Measurements from ENCODE around the gene ACTL8. TPM values are rescaled to one million over a fixed set of nuclear protein-coding genes. Genes with fewer than 3 reads are reported as not detected.
A peak's percentile ranks its signal among the peaks of the same experiment; 100 is the strongest.

Gene ACTL8
- polyA plus RNA-seq, 2 of the 4 experiments (the other 2 are of a cell fraction): 0.30 to 1.3 TPM

DNA sequence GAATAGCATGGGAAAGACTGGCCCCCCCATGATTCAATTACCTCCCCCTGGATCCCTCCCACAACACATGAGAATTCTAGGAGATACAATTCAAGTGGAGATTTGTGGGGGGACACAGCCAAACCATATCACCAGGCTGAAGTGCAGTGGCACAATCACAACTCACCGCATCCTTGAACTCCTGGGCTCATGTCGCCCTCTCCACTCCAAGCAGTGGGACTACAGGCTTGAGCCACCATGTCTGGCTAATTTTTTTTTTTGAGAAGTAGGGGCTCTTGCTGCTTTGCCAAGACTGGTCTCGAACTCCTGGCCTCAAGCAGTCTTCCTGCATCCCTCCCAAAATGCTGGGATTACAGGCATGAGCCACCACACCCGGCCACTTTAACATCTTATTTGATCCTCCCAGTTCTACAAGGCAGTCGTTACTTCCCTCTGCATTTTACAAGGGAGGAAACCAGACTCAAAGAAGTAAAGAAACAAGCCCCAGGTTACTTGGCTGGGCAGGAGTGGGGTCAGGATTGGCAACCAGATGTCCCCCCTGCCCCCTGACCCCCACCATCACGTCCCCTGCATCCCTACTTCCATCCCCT lies 26.9 kb upstream of the ACTL8 start:
- CTCF ChIA-PET: no interaction called here
- ATAC-seq: peak in 1 of 2 experiments; percentile 49; a peak in 1 of 6 replicates
- no peak for TF ChIP-seq ZC3H11A (IDR thresholded peaks at IDR 0.05)
- TF ChIP-seq CHD2 (IDR thresholded peaks at IDR 0.05; ENCODE audit: low read length, partially characterized antibody): no peak
- no peak for TF ChIP-seq HOXB5 (CRISPR knock-in tag; IDR thresholded peaks at IDR 0.05)

DNA sequence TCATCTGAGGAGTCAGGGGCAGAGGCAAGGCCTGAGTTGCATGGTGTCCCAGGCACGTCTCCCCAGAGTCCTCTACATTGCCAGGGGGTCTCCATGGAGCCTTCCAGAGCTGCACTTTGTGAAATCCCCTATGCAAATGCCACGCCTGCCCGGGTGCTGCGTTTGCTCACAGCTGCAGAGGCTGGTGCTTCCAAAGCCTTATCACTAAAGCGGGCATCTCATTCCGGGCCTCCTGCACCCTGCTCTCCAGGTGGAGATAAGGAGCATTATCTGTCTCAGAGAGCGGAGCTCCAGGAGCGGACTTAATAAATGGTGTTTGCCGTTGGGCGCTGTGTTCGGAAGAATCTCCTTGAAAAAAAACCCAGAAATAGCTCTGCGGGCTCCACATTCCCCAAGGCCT lies 25.9 kb upstream of the ACTL8 start:
- Histone ChIP-seq H3K4me3 (no peak overlapping the region), H3K4me2 (no peak overlapping the region), H3K27ac (no peak overlapping the region), H3K9me3 (no peaks in the 10 kb centered on the region), H3K4me1 (no peaks in the 10 kb centered on the region)
- 87% methylated on average over 8 of the region's 12 CpGs for WGBS (ENCODE audit: missing lambda C conversion rate)
- ATAC-seq (no peak), DNase-seq (ENCODE audit: low read depth in 1 of 2, low spot score in 1 of 2) (no peak), FAIRE-seq (no peak)
- POLR2A ChIA-PET: no interaction called here
- TF ChIP-seq ZFP36 (IDR thresholded peaks at IDR 0.05; ENCODE audit: borderline replicate concordance, partially characterized antibody) (no peak), CBX8 (IDR thresholded peaks at IDR 0.05) (no peak)
- CTCF ChIA-PET: no interaction called here

More for the DNA sequence above, 26.9 kb upstream of the ACTL8 start:
- H3K4me1 ChIP-seq: no peaks in the 10 kb centered on the region
- no peaks in the 10 kb centered on the region for H3K9me3 ChIP-seq
- no peak overlapping the region for H3K4me2 ChIP-seq
- no peak for FAIRE-seq
- H3K4me3 ChIP-seq: no peak overlapping the region
- WGBS (ENCODE audit: missing lambda C conversion rate): 36% methylated on average over 5 of the region's 6 CpGs
- POLR2A ChIA-PET: no interaction called here
- DNase-seq (ENCODE audit: low read depth in 1 of 2, low spot score in 1 of 2): peak in 1 of 2 experiments; percentile 8
- H3K27ac ChIP-seq: no peak overlapping the region

DNA sequence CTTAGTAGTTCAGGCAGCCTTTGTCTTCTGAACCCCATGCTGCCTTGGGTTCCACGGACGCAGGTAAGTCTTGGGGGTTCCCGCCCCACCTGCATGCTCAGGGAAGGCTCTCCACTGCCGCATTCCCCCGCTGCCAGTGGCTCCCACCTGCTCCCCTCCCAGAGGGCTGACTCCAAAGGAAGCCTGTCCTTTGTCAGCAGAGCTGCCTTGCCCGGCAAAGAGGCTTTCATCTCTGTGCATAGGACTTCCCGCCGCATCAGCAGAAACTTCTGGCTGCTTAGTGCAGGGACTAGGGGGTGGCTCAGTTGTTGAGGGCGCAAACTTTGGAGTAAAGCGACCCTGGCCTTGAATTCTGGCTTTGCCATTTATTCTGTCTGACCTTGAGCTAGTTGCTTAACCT lies 25.2 kb upstream of the ACTL8 start:
- WGBS (ENCODE audit: missing lambda C conversion rate): 67% methylated on average over 8 of the region's 10 CpGs
- FAIRE-seq: no peak
- no peaks in the 10 kb centered on the region for H3K4me1 ChIP-seq
- H3K27ac ChIP-seq: no peak overlapping the region
- ChIA-PET POLR2A (no interaction called here), CTCF (no interaction called here)
- no peak overlapping the region for H3K4me2 ChIP-seq
- ATAC-seq: no peak
- DNase-seq (ENCODE audit: low read depth in 1 of 2, low spot score in 1 of 2): no peak
- no peak overlapping the region for H3K4me3 ChIP-seq
- peak; percentile 50 for TF ChIP-seq MAFK (IDR thresholded peaks at IDR 0.05; ENCODE audit: partially characterized antibody)
- TF ChIP-seq HOXB5 (CRISPR knock-in tag; IDR thresholded peaks at IDR 0.05): no peak
- no peak for TF ChIP-seq RCOR1 (IDR thresholded peaks at IDR 0.05; ENCODE audit: low read depth, low read length)
- no peaks in the 10 kb centered on the region for H3K9me3 ChIP-seq

DNA sequence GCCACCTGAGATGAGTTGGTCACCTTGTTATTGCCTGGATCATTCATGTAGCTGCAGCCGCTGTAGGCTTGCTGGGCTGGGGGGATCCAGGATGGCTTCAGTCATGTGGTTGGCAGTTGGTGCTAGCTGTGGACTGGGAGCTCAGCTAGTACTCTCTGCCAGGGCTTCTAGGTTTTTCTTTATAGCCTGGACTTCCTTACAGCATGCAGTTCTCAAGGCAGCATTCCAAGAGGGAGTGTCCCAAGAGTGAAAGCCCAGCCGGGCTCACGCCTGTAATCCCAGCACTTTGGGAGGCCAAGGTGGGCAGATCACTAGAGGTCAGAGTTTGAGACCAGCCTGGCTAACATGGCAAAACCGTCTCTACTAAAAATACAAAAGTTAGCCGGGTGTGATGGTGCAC lies 23.7 kb upstream of the ACTL8 start:
- ChIA-PET POLR2A (no interaction called here), CTCF (no interaction called here)
- H3K4me2 ChIP-seq: no peak overlapping the region
- TF ChIP-seq, protein P1, sequence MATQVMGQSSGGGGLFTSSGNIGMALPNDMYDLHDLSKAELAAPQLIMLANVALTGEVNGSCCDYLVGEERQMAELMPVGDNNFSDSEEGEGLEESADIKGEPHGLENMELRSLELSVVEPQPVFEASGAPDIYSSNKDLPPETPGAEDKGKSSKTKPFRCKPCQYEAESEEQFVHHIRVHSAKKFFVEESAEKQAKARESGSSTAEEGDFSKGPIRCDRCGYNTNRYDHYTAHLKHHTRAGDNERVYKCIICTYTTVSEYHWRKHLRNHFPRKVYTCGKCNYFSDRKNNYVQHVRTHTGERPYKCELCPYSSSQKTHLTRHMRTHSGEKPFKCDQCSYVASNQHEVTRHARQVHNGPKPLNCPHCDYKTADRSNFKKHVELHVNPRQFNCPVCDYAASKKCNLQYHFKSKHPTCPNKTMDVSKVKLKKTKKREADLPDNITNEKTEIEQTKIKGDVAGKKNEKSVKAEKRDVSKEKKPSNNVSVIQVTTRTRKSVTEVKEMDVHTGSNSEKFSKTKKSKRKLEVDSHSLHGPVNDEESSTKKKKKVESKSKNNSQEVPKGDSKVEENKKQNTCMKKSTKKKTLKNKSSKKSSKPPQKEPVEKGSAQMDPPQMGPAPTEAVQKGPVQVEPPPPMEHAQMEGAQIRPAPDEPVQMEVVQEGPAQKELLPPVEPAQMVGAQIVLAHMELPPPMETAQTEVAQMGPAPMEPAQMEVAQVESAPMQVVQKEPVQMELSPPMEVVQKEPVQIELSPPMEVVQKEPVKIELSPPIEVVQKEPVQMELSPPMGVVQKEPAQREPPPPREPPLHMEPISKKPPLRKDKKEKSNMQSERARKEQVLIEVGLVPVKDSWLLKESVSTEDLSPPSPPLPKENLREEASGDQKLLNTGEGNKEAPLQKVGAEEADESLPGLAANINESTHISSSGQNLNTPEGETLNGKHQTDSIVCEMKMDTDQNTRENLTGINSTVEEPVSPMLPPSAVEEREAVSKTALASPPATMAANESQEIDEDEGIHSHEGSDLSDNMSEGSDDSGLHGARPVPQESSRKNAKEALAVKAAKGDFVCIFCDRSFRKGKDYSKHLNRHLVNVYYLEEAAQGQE (IDR thresholded peaks at IDR 0.05): no peak
- TF ChIP-seq KDM5A (IDR thresholded peaks at IDR 0.05): no peak
- no peak for TF ChIP-seq MAZ (IDR thresholded peaks at IDR 0.05; ENCODE audit: borderline replicate concordance, low read depth, low read length)
- TF ChIP-seq, protein P2, sequence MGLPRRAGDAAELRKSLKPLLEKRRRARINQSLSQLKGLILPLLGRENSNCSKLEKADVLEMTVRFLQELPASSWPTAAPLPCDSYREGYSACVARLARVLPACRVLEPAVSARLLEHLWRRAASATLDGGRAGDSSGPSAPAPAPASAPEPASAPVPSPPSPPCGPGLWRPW (IDR thresholded peaks at IDR 0.05): no peak
- TF ChIP-seq, protein P3, sequence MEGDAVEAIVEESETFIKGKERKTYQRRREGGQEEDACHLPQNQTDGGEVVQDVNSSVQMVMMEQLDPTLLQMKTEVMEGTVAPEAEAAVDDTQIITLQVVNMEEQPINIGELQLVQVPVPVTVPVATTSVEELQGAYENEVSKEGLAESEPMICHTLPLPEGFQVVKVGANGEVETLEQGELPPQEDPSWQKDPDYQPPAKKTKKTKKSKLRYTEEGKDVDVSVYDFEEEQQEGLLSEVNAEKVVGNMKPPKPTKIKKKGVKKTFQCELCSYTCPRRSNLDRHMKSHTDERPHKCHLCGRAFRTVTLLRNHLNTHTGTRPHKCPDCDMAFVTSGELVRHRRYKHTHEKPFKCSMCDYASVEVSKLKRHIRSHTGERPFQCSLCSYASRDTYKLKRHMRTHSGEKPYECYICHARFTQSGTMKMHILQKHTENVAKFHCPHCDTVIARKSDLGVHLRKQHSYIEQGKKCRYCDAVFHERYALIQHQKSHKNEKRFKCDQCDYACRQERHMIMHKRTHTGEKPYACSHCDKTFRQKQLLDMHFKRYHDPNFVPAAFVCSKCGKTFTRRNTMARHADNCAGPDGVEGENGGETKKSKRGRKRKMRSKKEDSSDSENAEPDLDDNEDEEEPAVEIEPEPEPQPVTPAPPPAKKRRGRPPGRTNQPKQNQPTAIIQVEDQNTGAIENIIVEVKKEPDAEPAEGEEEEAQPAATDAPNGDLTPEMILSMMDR (IDR thresholded peaks at IDR 0.05): no peak
- no peak for TF ChIP-seq MYC (IDR thresholded peaks at IDR 0.05; ENCODE audit: borderline replicate concordance, low read length)
- TF ChIP-seq HEYL (CRISPR knock-in tag; IDR thresholded peaks at IDR 0.05): no peak
- TF ChIP-seq POLR2A (IDR thresholded peaks at IDR 0.05; ENCODE audit: low read length): no peak
- TF ChIP-seq CEBPB (IDR thresholded peaks at IDR 0.05): no peak
- no peak for TF ChIP-seq RFX5 (IDR thresholded peaks at IDR 0.05)
- no peak for TF ChIP-seq RNF2 (IDR thresholded peaks at IDR 0.05; ENCODE audit: borderline replicate concordance, low read depth)
- no peak for TF ChIP-seq EP300 (IDR thresholded peaks at IDR 0.05)
- TF ChIP-seq ESRRA (IDR thresholded peaks at IDR 0.05; ENCODE audit: borderline replicate concordance, low read length): no peak
- TF ChIP-seq NR3C1 (IDR thresholded peaks at IDR 0.05): no peak
- TF ChIP-seq, protein P4, sequence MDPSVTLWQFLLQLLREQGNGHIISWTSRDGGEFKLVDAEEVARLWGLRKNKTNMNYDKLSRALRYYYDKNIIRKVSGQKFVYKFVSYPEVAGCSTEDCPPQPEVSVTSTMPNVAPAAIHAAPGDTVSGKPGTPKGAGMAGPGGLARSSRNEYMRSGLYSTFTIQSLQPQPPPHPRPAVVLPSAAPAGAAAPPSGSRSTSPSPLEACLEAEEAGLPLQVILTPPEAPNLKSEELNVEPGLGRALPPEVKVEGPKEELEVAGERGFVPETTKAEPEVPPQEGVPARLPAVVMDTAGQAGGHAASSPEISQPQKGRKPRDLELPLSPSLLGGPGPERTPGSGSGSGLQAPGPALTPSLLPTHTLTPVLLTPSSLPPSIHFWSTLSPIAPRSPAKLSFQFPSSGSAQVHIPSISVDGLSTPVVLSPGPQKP (IDR thresholded peaks at IDR 0.05; ENCODE audit: low read depth, low read length): no peak
- no peak for TF ChIP-seq HOXA7 (CRISPR knock-in tag; IDR thresholded peaks at IDR 0.05)
- FAIRE-seq (no peak), ATAC-seq (no peak), DNase-seq (ENCODE audit: low read depth in 1 of 2, low spot score in 1 of 2) (no peak)
- H3K4me3 ChIP-seq: no peak overlapping the region
- no peaks in the 10 kb centered on the region for H3K9me3 ChIP-seq
- no peak overlapping the region for H3K27ac ChIP-seq
- WGBS (ENCODE audit: missing lambda C conversion rate): 100% methylated on average over 1 of the region's 5 CpGs
- H3K4me1 ChIP-seq: no peaks in the 10 kb centered on the region
